Left ventricle myocardium inferior (tissue), 1 donor: ENCODE data around the gene MSI2. TPM values are rescaled to one million over a fixed set of nuclear protein-coding genes. Genes with fewer than 3 reads are reported as not detected.
A peak's percentile ranks its signal among the peaks of the same experiment; 100 is the strongest.

ENCODE experiments used
- DNase-seq: peaks from one replicate; pipeline ENCODE4 v3.0.0-alpha.2; 2020
- H3K27ac ChIP-seq: fragments of 200-600 bp; replicated peaks from 2 replicates; pipeline ENCODE4 v1.8.0; 2021
- H3K27me3 ChIP-seq: fragments of 200-600 bp; 2 replicates; pipeline ENCODE4 v1.8.0; 2021; ENCODE audit warnings: low read depth
- H3K36me3 ChIP-seq: fragments of 200-600 bp; 2 replicates; pipeline ENCODE4 v1.8.0; 2021
- H3K4me1 ChIP-seq: fragments of 200-600 bp; 2 replicates; pipeline ENCODE4 v1.8.0; 2021
- H3K4me3 ChIP-seq: fragments of 200-600 bp; 2 replicates; pipeline ENCODE4 v1.8.0; 2021; ENCODE audit warnings: mild to moderate bottlenecking, moderate library complexity
- H3K9me3 ChIP-seq: fragments of 200-600 bp; replicated peaks from 2 replicates; pipeline ENCODE4 v1.8.0; 2021
- CTCF ChIP-seq: fragments of 200-600 bp; IDR thresholded peaks from 2 replicates; pipeline ENCODE4 v1.8.0; 2021; ENCODE audit warnings: antibody characterized with exemption, mild to moderate bottlenecking, borderline replicate concordance
- intact Hi-C: fragments of 100-400 bp; cut with micrococcal nuclease; formaldehyde crosslinking; loops from one replicate; pipeline ENCODE4 v1.11.0; 2022
- total RNA-seq: library from RNA; stranded (reverse); fragmentation: NEBNext Ultra II Directional; extraction: Animal tissue kit (Norgen Biotek cat#: 25700); gene quantifications from one replicate; pipeline ENCODE4 v1.2.1, GENCODE V29; 2021
- donor health status: DM: no; HTN: yes; CAD: no; lungs with severe emphysema.

MSI2 gene
- total RNA-seq, 1 donor from 2014 or later, result 118 TPM

GRCh38 chr17:57405491-57406072 lies 149.3 kb downstream of the MSI2 start:
- Histone ChIP-seq H3K4me1 (peaks cover 68% of the 10 kb centered on the region), H3K9me3 (no peaks in the 10 kb centered on the region), H3K27ac (peak overlapping the region; percentile 43), H3K27me3 (no peaks in the 10 kb centered on the region), H3K36me3 (no peaks in the 10 kb centered on the region), H3K4me3 (no peak overlapping the region)
- DNase-seq, result no peak
- intact Hi-C loops, result no loop called here
- no peak for TF ChIP-seq CTCF

GRCh38 chr17:57406131-57406980 lies 150.0 kb downstream of the MSI2 start:
- no peaks in the 10 kb centered on the region for H3K9me3 ChIP-seq
- no peaks in the 10 kb centered on the region for H3K27me3 ChIP-seq
- H3K4me3 ChIP-seq, result no peak overlapping the region
- DNase-seq, result no peak
- intact Hi-C loops, result no loop called here
- peak overlapping the region; percentile 43 for H3K27ac ChIP-seq
- H3K4me1 ChIP-seq, result peaks cover 66% of the 10 kb centered on the region
- TF ChIP-seq CTCF, result no peak
- H3K36me3 ChIP-seq, result no peaks in the 10 kb centered on the region

- Histone ChIP-seq H3K4me1 (peaks cover 60% of the 10 kb centered on the region), H3K27me3 (no peaks in the 10 kb centered on the region), H3K4me3 (no peak overlapping the region), H3K36me3 (no peaks in the 10 kb centered on the region), H3K27ac (peak overlapping the region; percentile 43), H3K9me3 (no peaks in the 10 kb centered on the region)
- no peak for TF ChIP-seq CTCF
- DNase-seq, result no peak
- intact Hi-C loops, result no loop called here
Observed at GRCh38 chr17:57406981-57407286, 150.6 kb downstream of the MSI2 start.

GRCh38 chr17:57407287-57408070 lies 151.2 kb downstream of the MSI2 start:
- DNase-seq, result no peak
- intact Hi-C loops, result no loop called here
- no peaks in the 10 kb centered on the region for H3K27me3 ChIP-seq
- no peaks in the 10 kb centered on the region for H3K9me3 ChIP-seq
- TF ChIP-seq CTCF, result no peak
- no peak overlapping the region for H3K27ac ChIP-seq
- no peak overlapping the region for H3K4me3 ChIP-seq
- H3K4me1 ChIP-seq, result peaks cover 55% of the 10 kb centered on the region
- H3K36me3 ChIP-seq, result no peaks in the 10 kb centered on the region

GRCh38 chr17:57408071-57408811 lies 151.9 kb downstream of the MSI2 start:
- intact Hi-C loops, result no loop called here
- H3K36me3 ChIP-seq, result no peaks in the 10 kb centered on the region
- no peak overlapping the region for H3K4me3 ChIP-seq

More at GRCh38 chr17:57408071-57408811, 151.9 kb downstream of the MSI2 start:
- Histone ChIP-seq H3K27ac (no peak overlapping the region), H3K9me3 (no peaks in the 10 kb centered on the region), H3K27me3 (no peaks in the 10 kb centered on the region), H3K4me1 (peaks cover 47% of the 10 kb centered on the region)
- DNase-seq, result no peak
- no peak for TF ChIP-seq CTCF
